Keratinocyte (primary cell): ENCODE results near the gene CAPZA1.

ENCODE experiments used
- CTCF ChIP-seq, 3 experiments: IDR thresholded peaks in 1 of 3; conservative IDR thresholded peaks in 1 of 3; optimal IDR thresholded peaks in 1 of 3; 2 replicates in 2 of 3; 3 replicates in 1 of 3; pipeline versions ENCODE3 to v1.5.1; 2011; ENCODE audit warnings: low read length in 3 of 3, mild to moderate bottlenecking in 3 of 3, moderate library complexity in 2 of 3, control low read depth in 1 of 3, inconsistent platforms in 1 of 3; ENCODE audit not compliant: insufficient read depth in 2 of 3; ENCODE audit errors: extremely low read depth in 1 of 3
- EZH2 ChIP-seq: IDR thresholded peaks from one replicate; pipeline ENCODE4 v1.6.1; 2012; ENCODE audit warnings: inconsistent platforms, mild to moderate bottlenecking, low read length, moderate library complexity

DNA sequence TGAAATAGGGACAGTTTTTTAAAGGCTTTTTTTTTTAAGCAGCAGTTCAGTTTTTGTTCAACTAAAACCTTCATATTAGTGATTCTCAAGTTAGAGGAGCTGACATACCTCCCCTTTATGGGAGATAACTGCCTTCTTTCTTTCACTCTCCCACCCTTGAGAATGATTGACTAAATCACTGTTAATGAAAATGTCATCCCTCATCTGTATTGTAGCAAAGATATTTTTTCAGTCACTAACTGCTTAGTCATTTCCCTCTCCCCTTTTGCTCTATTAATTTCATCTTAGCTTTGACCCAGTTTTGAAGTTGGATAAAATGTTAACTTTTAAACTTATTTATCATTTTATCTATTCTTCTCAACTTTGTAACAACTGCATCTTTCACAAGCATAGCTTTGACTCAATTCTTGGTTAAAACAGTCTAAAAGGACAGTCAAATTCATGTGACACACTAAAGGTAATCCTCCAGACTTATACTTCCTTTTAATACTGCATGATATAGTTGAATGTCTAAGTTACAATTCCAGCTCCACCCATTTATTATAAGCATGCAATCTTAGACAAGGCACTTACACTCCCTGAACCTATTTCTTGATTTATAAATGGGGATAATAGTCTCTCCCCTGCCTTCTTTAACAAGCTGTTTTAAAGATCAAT lies 17.1 kb downstream of the CAPZA1 start:
- TF ChIP-seq CTCF (optimal IDR thresholded peaks at IDR 0.05 in 1 of 3, IDR thresholded peaks at IDR 0.05 in 1 of 3, conservative IDR thresholded peaks at IDR 0.05 in 1 of 3; ENCODE audit: extremely low read depth in 1 of 3, insufficient read depth in 2 of 3, low read length in 3 of 3) (no peak), EZH2 (no peak)
